Activated naive CD4-positive, alpha-beta T cell treated with anti-CD3 and anti-CD28 coated beads, Interleukin-2, amount 50 U/mL, for 24 hours (primary cell): ENCODE measurements around the gene DCAF6.

Experiments used
- H3K27ac Mint-ChIP-seq: one replicate; pipeline ENCODE4 v1.8.0; 2021; ENCODE audit warnings: mild to moderate bottlenecking, mixed read lengths
- H3K27me3 Mint-ChIP-seq: one replicate; pipeline ENCODE4 v1.8.0; 2021; ENCODE audit warnings: mixed read lengths
- H3K36me3 Mint-ChIP-seq: one replicate; pipeline ENCODE4 v1.8.0; 2021; ENCODE audit warnings: mixed read lengths
- H3K4me1 Mint-ChIP-seq: one replicate; pipeline ENCODE4 v1.8.0; 2021; ENCODE audit warnings: mixed read lengths
- H3K4me3 Mint-ChIP-seq: one replicate; pipeline ENCODE4 v1.8.0; 2021; ENCODE audit warnings: mild to moderate bottlenecking, mixed read lengths
- H3K9me3 Mint-ChIP-seq: one replicate; pipeline ENCODE4 v1.8.0; 2021; ENCODE audit warnings: mixed read lengths

Gene DCAF6

GRCh38 chr1:167977245-167977644 is 40.8 kb downstream of the DCAF6 start:
- peaks cover 19% of the 10 kb centered on the region for H3K4me1 Mint-ChIP-seq
- H3K27me3 Mint-ChIP-seq, result no peaks in the 10 kb centered on the region
- H3K36me3 Mint-ChIP-seq, result peaks cover 35% of the 10 kb centered on the region
- H3K4me3 Mint-ChIP-seq, result no peak overlapping the region
- H3K9me3 Mint-ChIP-seq, result no peaks in the 10 kb centered on the region
- no peak overlapping the region for H3K27ac Mint-ChIP-seq

GRCh38 chr1:167981933-167982332 is 45.5 kb downstream of the DCAF6 start:
- Mint-ChIP-seq H3K9me3 (no peaks in the 10 kb centered on the region), H3K4me1 (peaks cover 26% of the 10 kb centered on the region), H3K36me3 (peaks cover 28% of the 10 kb centered on the region), H3K27me3 (no peaks in the 10 kb centered on the region), H3K27ac (no peak overlapping the region), H3K4me3 (no peak overlapping the region)

- Mint-ChIP-seq H3K4me1 (peaks cover 22% of the 10 kb centered on the region), H3K4me3 (no peak overlapping the region), H3K9me3 (no peaks in the 10 kb centered on the region), H3K36me3 (peaks cover 20% of the 10 kb centered on the region), H3K27ac (no peak overlapping the region), H3K27me3 (no peaks in the 10 kb centered on the region)
Observed at GRCh38 chr1:167983797-167984420, 47.4 kb downstream of the DCAF6 start.

- Mint-ChIP-seq H3K36me3 (peaks cover 19% of the 10 kb centered on the region), H3K4me3 (no peak overlapping the region), H3K27me3 (no peaks in the 10 kb centered on the region), H3K4me1 (peaks cover 18% of the 10 kb centered on the region), H3K27ac (no peak overlapping the region), H3K9me3 (no peaks in the 10 kb centered on the region)
Observed at GRCh38 chr1:167984886-167985489, 48.5 kb downstream of the DCAF6 start.

- no peaks in the 10 kb centered on the region for H3K9me3 Mint-ChIP-seq
- H3K27ac Mint-ChIP-seq, result no peak overlapping the region
Observed at GRCh38 chr1:167987174-167987573, 50.7 kb downstream of the DCAF6 start.

GRCh38 chr1:167991546-167991945 is 55.1 kb downstream of the DCAF6 start:
- no peak overlapping the region for H3K4me3 Mint-ChIP-seq
- no peaks in the 10 kb centered on the region for H3K27me3 Mint-ChIP-seq

More at GRCh38 chr1:167987174-167987573, 50.7 kb downstream of the DCAF6 start:
- Mint-ChIP-seq H3K4me1 (peaks cover 7% of the 10 kb centered on the region), H3K36me3 (peaks cover 19% of the 10 kb centered on the region), H3K4me3 (no peak overlapping the region), H3K27me3 (no peaks in the 10 kb centered on the region)

GRCh38 chr1:167993720-167994119 is 57.2 kb downstream of the DCAF6 start:
- no peak overlapping the region for H3K4me3 Mint-ChIP-seq
- H3K36me3 Mint-ChIP-seq, result peaks cover 17% of the 10 kb centered on the region
- no peaks in the 10 kb centered on the region for H3K4me1 Mint-ChIP-seq
- no peaks in the 10 kb centered on the region for H3K9me3 Mint-ChIP-seq
- no peaks in the 10 kb centered on the region for H3K27me3 Mint-ChIP-seq
- no peak overlapping the region for H3K27ac Mint-ChIP-seq

More at GRCh38 chr1:167991546-167991945, 55.1 kb downstream of the DCAF6 start:
- H3K36me3 Mint-ChIP-seq, result peaks cover 18% of the 10 kb centered on the region
- H3K9me3 Mint-ChIP-seq, result no peaks in the 10 kb centered on the region
- no peaks in the 10 kb centered on the region for H3K4me1 Mint-ChIP-seq
- no peak overlapping the region for H3K27ac Mint-ChIP-seq

GRCh38 chr1:167994560-167994959 is 58.1 kb downstream of the DCAF6 start:
- Mint-ChIP-seq H3K4me3 (no peak overlapping the region), H3K4me1 (no peaks in the 10 kb centered on the region), H3K36me3 (peaks cover 14% of the 10 kb centered on the region), H3K27me3 (no peaks in the 10 kb centered on the region), H3K9me3 (no peaks in the 10 kb centered on the region), H3K27ac (no peak overlapping the region)

GRCh38 chr1:167995038-167995437 is 58.6 kb downstream of the DCAF6 start:
- no peaks in the 10 kb centered on the region for H3K4me1 Mint-ChIP-seq
- no peak overlapping the region for H3K27ac Mint-ChIP-seq
- no peaks in the 10 kb centered on the region for H3K9me3 Mint-ChIP-seq
- no peaks in the 10 kb centered on the region for H3K27me3 Mint-ChIP-seq
- H3K4me3 Mint-ChIP-seq, result no peak overlapping the region
- peaks cover 17% of the 10 kb centered on the region for H3K36me3 Mint-ChIP-seq

- Mint-ChIP-seq H3K27me3 (no peaks in the 10 kb centered on the region), H3K27ac (peak overlapping the region; percentile 64), H3K36me3 (peaks cover 22% of the 10 kb centered on the region), H3K4me1 (no peaks in the 10 kb centered on the region), H3K4me3 (no peak overlapping the region), H3K9me3 (no peaks in the 10 kb centered on the region)
Observed at GRCh38 chr1:167996266-167996665, 59.8 kb downstream of the DCAF6 start.

GRCh38 chr1:167997037-167997575 is 60.6 kb downstream of the DCAF6 start:
- Mint-ChIP-seq H3K9me3 (no peaks in the 10 kb centered on the region), H3K36me3 (peaks cover 22% of the 10 kb centered on the region), H3K27ac (no peak overlapping the region), H3K4me3 (no peak overlapping the region), H3K4me1 (no peaks in the 10 kb centered on the region), H3K27me3 (no peaks in the 10 kb centered on the region)

GRCh38 chr1:167999877-168000276 is 63.4 kb downstream of the DCAF6 start:
- H3K4me1 Mint-ChIP-seq, result no peaks in the 10 kb centered on the region
- H3K27me3 Mint-ChIP-seq, result no peaks in the 10 kb centered on the region
- H3K9me3 Mint-ChIP-seq, result no peaks in the 10 kb centered on the region
- peaks cover 28% of the 10 kb centered on the region for H3K36me3 Mint-ChIP-seq
- no peak overlapping the region for H3K27ac Mint-ChIP-seq
- no peak overlapping the region for H3K4me3 Mint-ChIP-seq

GRCh38 chr1:168000656-168001055 is 64.2 kb downstream of the DCAF6 start:
- Mint-ChIP-seq H3K4me1 (no peaks in the 10 kb centered on the region), H3K27ac (no peak overlapping the region), H3K36me3 (peaks cover 26% of the 10 kb centered on the region), H3K4me3 (no peak overlapping the region), H3K9me3 (no peaks in the 10 kb centered on the region), H3K27me3 (no peaks in the 10 kb centered on the region)

GRCh38 chr1:168001213-168001612 is 64.7 kb downstream of the DCAF6 start:
- Mint-ChIP-seq H3K4me3 (no peak overlapping the region), H3K27me3 (no peaks in the 10 kb centered on the region), H3K27ac (no peak overlapping the region), H3K36me3 (peaks cover 24% of the 10 kb centered on the region), H3K4me1 (no peaks in the 10 kb centered on the region), H3K9me3 (no peaks in the 10 kb centered on the region)

GRCh38 chr1:168004531-168004930 is 68.0 kb downstream of the DCAF6 start:
- H3K27ac Mint-ChIP-seq, result no peak overlapping the region
- no peaks in the 10 kb centered on the region for H3K9me3 Mint-ChIP-seq
- H3K4me1 Mint-ChIP-seq, result peaks cover 2% of the 10 kb centered on the region
- H3K27me3 Mint-ChIP-seq, result no peaks in the 10 kb centered on the region
- no peak overlapping the region for H3K4me3 Mint-ChIP-seq
- peaks cover 44% of the 10 kb centered on the region for H3K36me3 Mint-ChIP-seq

GRCh38 chr1:168005529-168005928 is 69.0 kb downstream of the DCAF6 start:
- H3K27ac Mint-ChIP-seq, result no peak overlapping the region
- peaks cover 3% of the 10 kb centered on the region for H3K4me1 Mint-ChIP-seq
- peaks cover 39% of the 10 kb centered on the region for H3K36me3 Mint-ChIP-seq
- no peaks in the 10 kb centered on the region for H3K27me3 Mint-ChIP-seq
- no peak overlapping the region for H3K4me3 Mint-ChIP-seq
- no peaks in the 10 kb centered on the region for H3K9me3 Mint-ChIP-seq
